GM23248 (cell line): ENCODE data around the gene PPT1.

Source experiments
- EZH2 ChIP-seq: fragments of 200-600 bp; sonication (generic); IDR thresholded peaks from 2 replicates; pipeline ENCODE4 v1.6.1; 2018; ENCODE audit warnings: antibody characterized with exemption, mild to moderate bottlenecking; ENCODE audit not compliant: insufficient read depth, poor library complexity, severe bottlenecking
- EZH2phosphoT487 ChIP-seq: fragments of 200-600 bp; sonication (generic); IDR thresholded peaks from 2 replicates; pipeline ENCODE4 v1.6.1; 2018; ENCODE audit warnings: antibody characterized with exemption, moderate library complexity, mild to moderate bottlenecking, low read depth; ENCODE audit not compliant: insufficient read depth

DNA sequence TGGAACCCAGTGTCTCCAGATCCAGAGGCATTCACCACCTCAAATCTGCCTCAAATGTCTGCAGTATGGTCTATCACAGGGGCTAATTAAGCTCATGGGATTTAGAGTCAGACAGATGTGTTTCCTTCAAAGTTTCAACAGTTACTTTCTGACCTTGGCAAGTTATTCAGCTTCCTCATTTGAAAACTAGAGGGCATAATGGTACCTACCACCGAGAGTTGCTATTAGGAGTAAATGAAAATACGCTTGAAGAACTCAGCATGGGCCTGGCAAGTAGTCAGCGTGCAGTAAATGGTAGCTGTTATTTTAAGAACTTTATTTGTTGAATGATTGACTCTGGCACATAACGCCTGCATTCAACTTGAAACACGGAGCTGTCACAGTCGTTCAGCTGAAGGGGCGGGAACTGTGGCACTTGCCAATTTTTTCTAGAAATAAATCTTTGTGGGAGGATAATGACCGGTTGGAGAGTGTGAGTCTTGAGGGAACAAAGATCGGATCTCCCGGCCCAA is 57.8 kb downstream of the PPT1 start:
- TF ChIP-seq EZH2 (no peak), EZH2phosphoT487 (no peak)
